DMS79 treated with DMSO at 0.1 percent for 48 hours (cell line): ENCODE data around the gene LRCH3.
"Not testable (repeated sequence)": the region's sequence is repeated elsewhere in the genome, so short reads cannot be mapped to it uniquely, and the experiment has no call there.

Source experiments
- DNase-seq: peaks from one replicate; lab custom pipeline; 2025; lab: John Stamatoyannopoulos, UW

Gene LRCH3

GRCh38 chr3:197883541-197883940, 92.5 kb downstream of the LRCH3 start:
- no peak for DNase-seq

GRCh38 chr3:197884330-197884729, 93.3 kb downstream of the LRCH3 start:
- DNase-seq, result not testable (repeated sequence)

- not testable (repeated sequence) for DNase-seq
These were observed 95.0 kb downstream of the LRCH3 start for GRCh38 chr3:197886052-197886451.

GRCh38 chr3:197887430-197888053, 96.5 kb downstream of the LRCH3 start:
- not testable (repeated sequence) for DNase-seq

GRCh38 chr3:197888511-197888910, 97.5 kb downstream of the LRCH3 start:
- no peak for DNase-seq

GRCh38 chr3:197889204-197889930, 98.3 kb downstream of the LRCH3 start:
- no peak for DNase-seq

- DNase-seq, result no peak
These were observed 99.6 kb downstream of the LRCH3 start for GRCh38 chr3:197890693-197891092.

- no peak for DNase-seq
These were observed 101.1 kb downstream of the LRCH3 start for GRCh38 chr3:197892162-197892561.

GRCh38 chr3:197896421-197896820, 105.4 kb downstream of the LRCH3 start:
- no peak for DNase-seq

GRCh38 chr3:197899833-197900478, 108.9 kb downstream of the LRCH3 start:
- no peak for DNase-seq

GRCh38 chr3:197901626-197902025, 110.6 kb downstream of the LRCH3 start:
- DNase-seq, result no peak

GRCh38 chr3:197906023-197906849, 115.2 kb downstream of the LRCH3 start:
- DNase-seq, result peak; percentile 52

GRCh38 chr3:197906850-197907187, 115.8 kb downstream of the LRCH3 start:
- DNase-seq, result no peak

GRCh38 chr3:197907196-197907595, 116.1 kb downstream of the LRCH3 start:
- no peak for DNase-seq

GRCh38 chr3:197908550-197908949, 117.5 kb downstream of the LRCH3 start:
- DNase-seq, result not testable (repeated sequence)

GRCh38 chr3:197908957-197909701, 118.1 kb downstream of the LRCH3 start:
- DNase-seq, result no peak

- no peak for DNase-seq
These were observed 121.9 kb downstream of the LRCH3 start for GRCh38 chr3:197912741-197913476.

- DNase-seq, result no peak
These were observed 122.8 kb downstream of the LRCH3 start for GRCh38 chr3:197913641-197914380.

- not testable (repeated sequence) for DNase-seq
These were observed 130.6 kb downstream of the LRCH3 start for GRCh38 chr3:197921429-197922275.
